GM21619 (cell line): ENCODE data around the gene BRPF3.

Source experiments
- ATAC-seq: cut with Tn5 transposase; IDR thresholded peaks from one replicate; pipeline ENCODE4 v1.9.1; 2021; ENCODE audit not compliant: unreplicated experiment

The BRPF3 gene

DNA sequence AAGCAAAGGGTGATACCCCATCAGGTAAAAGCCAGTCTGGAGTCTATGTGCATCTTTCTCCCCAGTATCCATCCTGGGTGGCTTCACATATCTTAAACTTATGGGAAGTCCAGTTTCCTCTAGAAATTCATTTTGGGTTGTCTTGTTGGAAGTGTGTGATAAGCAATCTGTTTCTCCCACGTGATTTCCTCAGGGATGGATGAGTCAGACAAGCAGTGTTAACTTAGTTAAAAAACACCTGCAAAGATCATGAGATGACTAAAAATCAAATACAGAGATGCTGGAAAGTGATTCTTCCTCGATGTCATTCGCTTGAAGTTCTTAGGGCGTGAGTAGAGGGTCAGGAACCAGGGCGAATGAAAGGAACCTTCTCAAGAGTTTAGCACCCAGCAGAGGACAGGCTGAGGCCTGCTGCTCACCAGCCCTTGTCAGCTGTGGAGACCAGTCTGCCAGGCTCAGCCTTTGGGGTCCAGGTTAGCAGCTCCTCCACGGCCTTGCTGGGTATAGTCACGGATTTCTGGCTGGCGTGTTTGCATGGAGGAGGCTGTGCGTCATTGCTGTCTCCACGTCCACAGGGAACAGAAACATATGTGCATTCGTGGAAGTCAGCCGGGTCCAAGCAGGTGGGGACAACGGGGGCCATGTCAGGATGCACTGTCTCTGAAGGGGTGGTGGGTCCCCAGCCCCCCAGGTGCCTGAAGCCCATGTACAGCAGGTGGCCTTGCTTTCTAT is 70.5 kb downstream of the BRPF3 start:
- no peak for ATAC-seq

DNA sequence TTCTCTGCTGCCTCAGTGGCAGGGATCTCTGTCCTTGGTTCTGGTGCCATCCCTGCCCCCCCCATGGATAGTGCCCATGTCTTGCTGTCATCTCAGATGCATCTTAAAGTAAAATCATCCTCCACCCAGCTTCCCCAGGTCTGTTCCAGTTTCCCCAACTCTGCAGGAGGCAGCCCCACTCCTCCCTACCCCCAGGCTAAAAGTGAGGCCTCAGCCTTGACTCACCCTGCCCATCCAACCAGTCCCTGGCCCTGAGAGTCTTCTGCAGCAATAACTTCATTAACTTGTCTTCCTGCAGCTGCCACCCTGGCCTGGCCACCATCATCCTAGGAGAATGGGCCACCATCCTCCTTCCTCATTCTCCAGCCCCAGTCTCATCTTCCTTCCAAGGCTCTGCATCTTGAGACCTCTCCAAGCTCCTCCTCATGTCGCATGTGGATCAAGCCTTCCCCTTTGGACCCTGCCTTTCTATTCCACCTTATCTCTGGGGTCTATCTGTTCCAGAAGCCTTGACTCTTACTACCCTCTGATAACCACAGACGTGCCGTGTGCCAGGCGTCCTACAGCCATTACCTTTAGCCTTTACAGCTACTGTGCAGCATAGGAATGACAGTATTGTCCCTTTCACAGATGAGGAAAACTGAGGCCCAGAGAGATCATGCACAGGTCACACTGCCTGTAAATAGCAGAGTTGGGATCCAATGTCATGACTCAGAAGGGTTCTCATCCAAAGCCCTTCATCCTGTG is 71.4 kb downstream of the BRPF3 start:
- ATAC-seq: no peak

DNA sequence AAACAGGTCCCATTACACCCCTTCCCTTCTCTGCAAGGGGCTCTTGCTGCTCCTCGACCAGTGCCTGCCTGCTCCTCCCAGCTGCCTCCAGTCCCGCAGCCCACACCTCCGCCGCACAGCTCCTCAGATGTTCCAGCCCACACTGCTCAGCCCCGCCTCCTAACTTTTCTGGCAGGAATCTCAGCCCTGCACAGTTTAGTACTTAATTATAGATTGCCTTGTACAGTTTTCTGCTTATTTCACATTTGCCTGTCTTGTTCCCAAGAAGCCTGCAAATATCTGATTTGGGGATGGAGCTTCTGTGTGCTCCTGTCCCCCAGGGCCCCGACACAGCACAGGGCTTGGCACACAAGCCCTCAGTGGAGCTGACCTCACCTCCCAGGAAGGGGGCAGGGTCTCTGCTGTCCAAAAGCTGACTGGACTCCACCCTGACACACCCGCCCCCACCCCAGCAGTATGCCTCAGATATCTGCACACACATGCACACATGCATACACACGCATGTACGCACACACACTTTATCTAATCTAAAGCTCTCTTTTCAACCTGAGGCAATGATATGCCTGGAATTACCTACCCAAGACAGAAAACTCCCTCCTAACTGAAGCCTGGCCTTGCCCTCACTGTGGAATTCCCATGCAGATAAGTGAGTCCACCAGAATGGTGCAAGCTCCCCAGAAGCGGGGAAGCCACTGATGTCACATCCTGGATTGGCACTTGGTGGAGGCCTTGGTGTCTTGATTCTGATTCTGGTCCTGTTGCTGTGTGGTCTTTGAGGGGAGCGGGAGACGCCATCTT is 72.1 kb downstream of the BRPF3 start:
- ATAC-seq: no peak

DNA sequence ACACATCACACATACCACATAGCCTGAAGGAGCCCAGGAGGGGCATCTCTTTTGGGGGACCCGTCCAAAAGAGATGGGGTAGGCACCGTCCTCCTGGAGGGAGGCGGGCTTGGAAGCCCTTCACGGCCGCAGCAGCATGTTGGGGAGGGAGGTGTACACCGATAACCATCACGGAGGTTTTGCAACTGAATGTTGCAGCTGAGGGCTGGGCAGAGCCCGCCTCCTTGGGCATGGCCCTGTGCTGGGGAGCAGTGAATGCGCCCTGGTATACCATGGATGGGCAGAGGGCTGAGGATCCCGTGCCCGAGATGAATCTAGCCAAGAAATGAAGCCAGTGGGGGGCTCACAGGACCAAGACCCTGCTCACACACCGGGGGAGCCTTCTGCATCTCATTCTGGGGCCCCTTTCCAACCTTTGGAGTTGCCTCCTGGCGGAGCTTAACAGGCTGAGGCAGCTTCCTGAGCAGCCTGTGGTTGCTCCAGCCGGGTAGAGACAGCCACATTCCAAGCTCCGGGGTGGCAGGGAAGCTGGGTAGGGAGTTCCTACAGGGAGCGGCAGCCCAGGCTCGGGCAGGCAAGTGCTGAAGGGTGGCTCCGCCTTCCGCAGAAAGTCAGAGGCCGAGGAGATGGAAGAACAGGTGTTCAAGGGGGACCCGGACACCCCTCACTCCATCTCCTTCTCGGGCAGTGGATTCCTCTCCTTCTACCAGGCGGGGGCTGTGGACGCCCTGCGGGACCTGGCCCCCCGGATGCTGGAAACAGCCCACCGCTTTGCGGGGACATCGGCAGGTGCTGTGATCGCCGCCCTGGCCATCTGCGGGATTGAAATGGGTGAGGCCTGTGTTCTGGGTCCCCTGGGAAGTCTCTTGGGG is 73.5 kb downstream of the BRPF3 start, which contains the start of gene PNPLA1:
Gene PNPLA1, plus strand, starts transcription at position 227 of the 872 bp plus-strand sequence. Its CDS starts 400 bp downstream, at position 627.
- ATAC-seq: no peak

DNA sequence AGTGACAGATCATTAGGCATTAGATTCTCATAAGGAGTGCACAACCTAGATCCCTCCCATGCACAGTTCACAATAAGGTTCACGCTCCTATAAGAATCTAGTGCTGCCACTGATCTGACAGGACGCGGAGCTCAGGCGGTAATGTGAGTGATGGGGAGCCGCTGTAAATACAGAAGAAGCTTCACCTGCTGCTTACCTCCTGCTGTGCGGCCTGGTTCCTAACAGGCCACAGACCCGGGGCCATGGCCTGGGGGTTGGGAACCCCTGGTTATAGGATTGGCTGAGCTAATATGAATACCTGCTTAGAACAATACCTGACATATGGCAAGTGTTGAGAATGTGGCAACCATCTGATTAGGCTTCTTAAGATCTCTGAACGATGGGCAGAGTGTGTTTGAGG is 75.7 kb downstream of the BRPF3 start:
- ATAC-seq: no peak

DNA sequence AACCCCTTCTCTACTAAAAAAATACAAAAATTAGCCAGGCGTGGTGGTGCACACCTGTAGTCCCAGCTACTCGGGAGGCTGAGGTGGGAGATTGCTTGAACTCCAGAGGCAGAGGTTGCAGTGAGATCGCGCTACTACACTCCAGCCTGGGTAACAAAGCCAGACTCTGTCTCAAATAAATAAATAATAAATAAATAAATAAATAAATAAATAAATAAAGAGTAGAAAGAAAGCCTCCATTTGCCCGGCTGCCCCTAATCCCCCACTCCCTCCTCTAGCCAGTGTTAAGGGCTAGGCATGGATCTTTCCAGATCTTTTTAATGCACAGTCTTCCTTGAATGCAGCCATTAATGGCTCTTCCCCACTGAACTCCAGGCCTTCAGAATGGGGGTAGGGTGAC is 76.5 kb downstream of the BRPF3 start:
- ATAC-seq: no peak

DNA sequence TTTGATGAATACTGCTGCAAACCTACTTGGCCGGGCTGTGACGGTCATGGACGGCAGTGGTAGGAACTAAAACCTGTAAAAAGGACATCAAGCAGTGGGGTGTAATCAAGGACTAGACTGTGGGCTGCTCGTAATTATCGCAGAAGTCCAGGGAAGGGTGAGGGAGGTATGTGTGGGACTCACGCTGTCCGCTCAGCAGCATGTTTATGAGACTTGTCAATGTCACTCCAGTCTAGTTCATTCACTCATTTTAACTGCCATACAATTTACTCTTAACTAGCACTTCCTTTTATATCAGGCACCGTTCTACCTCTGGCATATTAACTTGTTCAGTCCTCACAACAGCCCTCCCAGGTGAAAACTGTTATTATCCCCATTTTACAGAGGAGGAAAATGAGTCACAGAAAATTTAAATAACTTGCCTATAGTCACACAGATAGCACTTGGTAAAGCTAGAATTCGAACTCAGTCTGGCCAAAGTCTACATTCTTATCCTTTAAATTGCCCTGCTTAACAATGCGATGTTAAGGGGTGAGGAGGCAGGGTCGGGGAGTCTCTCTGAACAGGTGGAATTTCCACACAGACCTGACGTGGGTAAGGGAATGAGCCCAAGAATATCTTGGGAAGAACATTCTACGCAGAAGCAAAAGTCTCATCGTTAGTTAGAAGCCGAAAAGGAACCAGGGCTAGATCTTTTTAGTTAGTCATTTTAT is 77.4 kb downstream of the BRPF3 start:
- no peak for ATAC-seq

DNA sequence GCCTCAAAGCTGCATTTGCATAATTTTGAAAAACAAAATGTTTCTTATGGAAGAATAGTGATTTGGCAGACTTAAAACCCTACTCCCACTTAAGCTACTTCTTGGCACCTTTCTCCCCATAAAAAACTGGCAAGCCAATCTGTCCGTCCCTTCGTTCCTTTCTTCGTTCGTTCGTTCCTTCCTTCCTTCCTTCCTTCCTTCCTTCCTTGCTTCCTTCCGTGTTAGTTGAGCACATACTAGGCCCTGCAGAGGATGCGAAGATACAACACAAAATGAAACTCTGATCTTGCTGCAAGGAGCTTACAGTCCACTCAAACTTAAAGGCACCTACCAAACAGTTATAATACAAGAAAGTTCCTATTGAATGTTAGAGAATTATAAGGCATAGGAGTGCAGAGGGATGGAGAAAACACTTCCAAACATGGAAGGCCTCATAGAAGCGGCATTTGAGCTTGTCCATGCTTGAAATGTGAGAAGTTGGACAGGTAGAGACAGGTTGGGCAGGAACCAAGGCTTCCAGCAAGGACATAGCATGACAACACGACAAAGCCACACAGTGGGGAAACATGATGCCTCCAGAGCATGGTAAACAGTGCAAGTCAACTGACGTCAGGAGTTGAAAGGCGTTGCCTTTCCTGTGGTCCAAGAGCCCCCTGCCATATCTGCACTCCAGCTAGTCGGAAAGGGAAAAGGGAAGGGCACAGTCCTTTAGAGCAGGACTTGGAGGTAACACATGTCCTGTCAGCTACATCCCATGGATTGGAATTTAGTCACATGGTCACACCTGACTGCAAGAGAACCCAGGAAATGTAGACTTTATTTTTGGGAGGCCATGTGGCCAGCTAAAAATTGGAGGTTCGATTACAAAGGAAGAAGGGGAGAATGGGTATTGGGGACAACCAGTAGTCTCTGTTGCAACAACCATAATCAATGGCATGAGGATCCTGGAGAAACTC is 80.3 kb downstream of the BRPF3 start:
- no peak for ATAC-seq

DNA sequence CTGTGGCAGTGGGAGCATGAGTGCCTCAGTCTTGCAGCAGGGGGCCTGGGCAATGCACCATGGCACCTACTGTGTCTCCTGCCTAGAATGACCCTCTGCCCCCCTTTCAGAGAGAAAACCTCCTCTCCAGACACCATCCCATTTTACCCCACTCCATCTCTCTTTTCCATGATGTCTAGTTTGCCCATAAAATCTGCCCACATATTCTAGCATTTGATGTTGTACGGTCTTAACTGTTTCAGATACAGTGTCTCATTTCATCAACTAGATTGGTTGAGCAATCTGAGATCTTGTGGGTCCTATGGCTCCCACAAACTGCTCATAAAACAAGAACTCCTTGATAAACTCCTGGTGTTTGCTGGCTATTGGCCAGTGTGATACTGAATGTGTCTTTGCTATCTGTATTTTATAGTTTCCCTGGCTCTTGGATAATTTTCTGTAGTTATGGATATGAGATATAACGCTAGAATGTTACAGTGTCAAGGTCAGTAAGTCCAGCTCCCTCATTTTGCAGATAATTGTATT is 81.5 kb downstream of the BRPF3 start:
- ATAC-seq: no peak

DNA sequence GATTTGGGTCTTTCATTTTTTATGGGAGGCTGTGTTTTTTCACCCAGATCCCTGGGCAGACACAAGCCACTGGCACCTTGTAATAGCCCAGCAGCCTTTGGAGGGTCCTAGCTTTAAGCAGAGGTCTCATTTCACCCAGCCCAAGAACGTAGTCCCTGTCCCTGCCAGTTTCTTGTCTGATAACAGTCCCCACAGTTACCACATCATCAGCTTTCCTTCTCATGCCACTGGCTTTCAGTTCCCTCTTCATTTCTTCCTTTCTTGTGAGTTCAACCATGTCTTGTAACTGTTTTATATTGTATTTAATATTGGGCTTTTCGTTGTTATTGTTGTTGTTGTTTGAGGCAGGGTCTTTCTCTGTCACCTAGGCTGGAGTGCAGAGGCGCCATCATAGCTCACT is 83.9 kb downstream of the BRPF3 start:
- ATAC-seq: no peak

DNA sequence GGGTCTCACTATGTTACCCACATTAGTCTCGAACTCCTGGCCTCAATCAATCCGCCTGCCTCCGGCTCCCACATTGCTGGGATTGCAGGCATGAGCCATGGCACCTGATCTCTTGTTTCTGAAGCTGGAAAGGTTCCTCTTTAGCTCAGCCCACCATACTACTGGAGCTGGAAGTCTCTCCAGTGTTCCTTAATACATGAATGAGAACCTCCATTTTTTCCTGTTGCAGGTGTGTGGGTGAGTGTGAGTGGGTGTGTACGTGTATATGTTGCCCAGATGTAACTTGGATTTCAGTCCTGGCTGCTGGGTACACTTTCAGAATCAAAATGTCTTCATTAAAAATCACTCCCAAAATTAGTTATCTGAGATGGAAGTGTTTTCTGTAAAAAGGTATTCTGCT is 84.4 kb downstream of the BRPF3 start:
- no peak for ATAC-seq
